GM13977 (cell line): ENCODE measurements around the gene CCDC33.

ENCODE experiments used
- DNase-seq: peaks from one replicate; pipeline ENCODE4 v3.0.0; 2012; ENCODE audit warnings: low spot score
- CTCF ChIP-seq: IDR thresholded peaks from 2 replicates; pipeline ENCODE4 v1.5.1; 2012; ENCODE audit warnings: mild to moderate bottlenecking, control low read depth; ENCODE audit not compliant: insufficient read depth; ENCODE audit errors: extremely low read depth, missing control alignments
- in situ Hi-C: fragments of 300-500 bp; cut with MboI; formaldehyde crosslinking; loops from one replicate; pipeline ENCODE4 v1.12.0; 2022; ENCODE audit warnings: low sequenced_read_pairs, low pct_unique_long_range_greater_than_20kb, mixed read lengths, inconsistent platforms; ENCODE audit not compliant: unreplicated experiment

The CCDC33 gene

DNA sequence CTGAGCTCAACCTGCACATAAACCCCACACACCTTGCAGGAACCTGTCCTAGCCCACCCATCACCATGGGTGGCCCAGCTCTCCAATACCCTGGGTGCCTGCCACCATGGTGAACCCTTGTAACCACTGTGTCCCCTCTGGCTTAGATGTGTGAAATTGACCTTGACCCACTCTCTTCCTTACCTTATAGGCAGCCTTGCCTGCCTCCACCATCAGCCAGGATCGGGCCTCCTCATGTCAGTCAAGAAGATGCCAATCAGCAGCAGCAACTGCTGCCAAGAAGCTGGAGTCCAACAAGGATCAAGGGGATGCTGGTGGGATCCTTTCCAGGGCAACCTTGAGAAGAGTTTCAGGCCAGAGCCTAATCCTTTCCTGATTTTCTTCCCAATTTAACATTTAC is 140.1 kb downstream of the CCDC33 start:
- no peak for DNase-seq
- no peak for TF ChIP-seq CTCF
- in situ Hi-C loops, result loop anchor here (5.0 to 10.0 kb wide), 4 partner anchors 66 to 389 kb away; no protein-coding TSS in a partner anchor

DNA sequence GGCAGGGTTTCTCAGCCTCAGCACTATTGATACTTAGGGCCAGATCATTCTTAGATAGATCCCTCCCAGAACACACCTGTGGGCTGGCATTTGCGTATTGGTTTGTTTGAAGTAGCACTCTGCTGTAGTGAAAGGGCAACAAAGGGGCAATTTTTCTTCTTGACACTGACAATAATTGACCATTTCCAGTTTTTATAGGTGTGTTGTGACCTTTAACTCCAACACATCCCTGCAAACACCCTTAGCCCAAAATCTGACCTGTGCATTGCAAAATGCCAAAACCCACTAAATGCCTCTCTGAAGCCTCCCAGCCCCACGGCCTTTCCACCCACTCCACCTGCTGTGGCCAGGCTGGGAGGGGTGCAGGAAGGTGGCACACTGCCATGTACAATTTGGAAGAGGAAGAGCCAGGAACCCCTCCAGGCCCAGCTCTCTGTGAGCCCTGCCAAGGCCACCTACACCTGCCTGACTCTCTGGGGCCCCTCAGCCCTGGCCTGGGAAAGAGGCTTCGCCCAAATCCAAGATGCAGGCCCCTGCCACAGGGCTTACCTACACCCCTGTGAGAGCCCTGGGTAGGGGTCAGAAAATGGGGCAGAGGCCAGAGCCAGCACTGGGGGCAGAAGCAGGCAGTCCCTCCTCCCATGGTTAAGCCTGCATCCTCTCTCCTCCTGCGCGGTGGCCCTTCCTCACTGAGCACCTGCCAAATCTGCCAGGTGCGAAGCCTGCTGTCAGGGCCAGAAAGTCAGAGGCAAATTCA is 140.9 kb downstream of the CCDC33 start:
- no peak for TF ChIP-seq CTCF
- in situ Hi-C loops, result loop anchor here (5.0 to 10.0 kb wide), 4 partner anchors 65 to 388 kb away; no protein-coding TSS in a partner anchor
- DNase-seq, result no peak

DNA sequence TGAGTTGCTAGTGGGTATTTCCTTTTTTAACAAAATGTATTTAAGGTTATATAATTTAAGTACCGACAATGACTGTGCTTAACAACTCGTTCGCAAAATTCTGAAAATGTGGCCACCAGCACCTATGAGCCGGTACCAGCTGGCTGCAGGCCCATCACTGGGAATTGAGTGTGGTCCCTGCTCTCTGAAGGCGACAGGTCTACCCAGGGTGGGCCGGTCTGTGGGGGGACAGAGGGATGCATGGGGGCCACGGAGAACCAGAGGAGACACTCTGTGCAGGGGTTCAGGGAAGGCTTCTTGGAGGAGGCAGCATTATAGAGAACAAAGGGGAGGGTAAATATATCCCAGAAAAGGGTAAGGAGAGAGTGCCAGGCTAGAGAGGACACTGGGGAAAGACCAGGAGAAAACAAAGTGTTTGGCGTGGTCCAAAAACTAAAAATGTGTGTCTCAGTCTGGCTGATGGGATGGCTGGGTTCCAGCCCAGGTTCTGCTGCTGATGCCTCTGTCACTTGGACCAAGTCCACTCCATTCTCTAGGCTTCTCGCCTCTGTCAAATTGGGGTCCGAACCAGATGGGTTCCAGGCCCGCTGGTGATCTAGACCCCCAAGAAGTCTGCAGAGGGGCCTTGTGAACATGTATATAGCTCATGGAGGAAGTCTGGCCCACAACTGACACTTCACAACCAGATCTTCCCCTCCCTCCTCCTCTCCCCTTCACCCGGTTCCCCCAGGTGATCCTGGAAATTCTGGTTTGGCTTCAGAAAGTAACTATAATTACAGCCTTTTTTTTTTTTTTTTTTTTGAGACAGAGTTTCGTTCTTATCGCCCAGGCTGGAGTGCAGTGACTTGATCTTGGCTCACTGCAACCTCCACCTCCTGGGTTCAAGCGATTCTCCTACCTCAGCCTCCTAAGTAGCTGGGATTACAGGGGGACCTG is 142.0 kb downstream of the CCDC33 start:
- in situ Hi-C loops, result loop anchor here (5.0 to 10.0 kb wide), 4 partner anchors 64 to 387 kb away; no protein-coding TSS in a partner anchor
- no peak for TF ChIP-seq CTCF
- DNase-seq, result no peak

DNA sequence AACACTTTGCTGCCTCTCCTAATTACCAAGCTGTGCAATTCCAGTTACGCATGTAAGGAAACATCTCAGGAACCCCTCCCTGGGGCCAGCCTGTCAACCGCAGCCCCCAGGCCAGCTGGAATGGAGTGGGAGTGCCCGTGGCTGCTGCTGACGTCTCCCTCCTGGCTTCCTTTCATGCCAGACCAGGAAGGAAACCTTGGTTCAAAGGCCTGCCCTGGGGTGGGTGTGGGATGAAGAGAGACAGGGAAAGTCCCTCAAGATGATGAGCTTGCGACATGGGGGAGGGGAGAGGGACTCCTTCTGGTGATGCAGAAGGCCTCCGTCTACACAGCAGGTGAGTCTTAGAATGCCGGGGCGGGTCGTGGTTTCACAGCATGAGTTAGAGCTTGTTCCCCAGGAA is 142.7 kb downstream of the CCDC33 start:
- TF ChIP-seq CTCF, result no peak
- no peak for DNase-seq
- in situ Hi-C loops, result loop anchor here (5.0 to 10.0 kb wide), 4 partner anchors 63 to 386 kb away; no protein-coding TSS in a partner anchor

- in situ Hi-C loops, result no loop called here
- no peak for TF ChIP-seq CTCF
- DNase-seq, result no peak
These were observed 144.4 kb downstream of the CCDC33 start for GRCh38 chr15:74380361-74381189.

DNA sequence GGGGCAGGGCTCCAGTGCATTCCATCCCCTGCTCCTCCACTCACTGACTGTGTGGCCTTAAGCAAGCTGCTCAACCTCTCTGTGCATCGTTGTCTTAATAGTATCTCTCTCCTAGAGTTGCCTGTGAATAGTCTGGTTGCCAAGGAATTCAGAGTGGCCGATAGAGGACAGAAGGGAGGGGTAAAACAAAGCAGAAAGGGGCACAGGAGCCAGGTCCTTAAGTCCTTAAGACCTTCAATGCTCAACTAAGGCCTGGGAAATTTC is 145.0 kb downstream of the CCDC33 start:
- no peak for DNase-seq
- in situ Hi-C loops, result no loop called here
- TF ChIP-seq CTCF, result no peak
